ENCODE measurements around the gene ARHGEF4.

The ARHGEF4 gene

DNA sequence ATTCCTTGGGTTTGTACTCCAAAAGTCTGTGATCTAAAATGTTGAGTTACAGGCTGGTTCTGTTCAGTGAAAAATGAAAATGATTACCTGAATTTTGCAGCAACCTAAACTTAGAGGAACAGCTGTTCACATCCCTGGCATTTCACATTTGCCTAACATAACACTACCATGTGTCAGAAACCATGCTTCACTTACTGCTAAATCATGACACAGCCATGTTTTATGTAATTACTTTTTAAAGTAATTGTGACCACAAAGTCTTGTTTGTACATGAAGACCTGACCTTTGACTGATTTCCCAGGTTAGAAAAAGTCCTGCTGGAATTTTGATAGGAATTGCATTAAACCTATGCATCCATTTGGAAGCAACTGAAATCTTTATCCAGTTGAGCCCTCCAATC, 177.4 kb downstream of the ARHGEF4 start:
- FAIRE-seq (no peak), DNase-seq (ENCODE audit: low spot score) (no peak)

DNA sequence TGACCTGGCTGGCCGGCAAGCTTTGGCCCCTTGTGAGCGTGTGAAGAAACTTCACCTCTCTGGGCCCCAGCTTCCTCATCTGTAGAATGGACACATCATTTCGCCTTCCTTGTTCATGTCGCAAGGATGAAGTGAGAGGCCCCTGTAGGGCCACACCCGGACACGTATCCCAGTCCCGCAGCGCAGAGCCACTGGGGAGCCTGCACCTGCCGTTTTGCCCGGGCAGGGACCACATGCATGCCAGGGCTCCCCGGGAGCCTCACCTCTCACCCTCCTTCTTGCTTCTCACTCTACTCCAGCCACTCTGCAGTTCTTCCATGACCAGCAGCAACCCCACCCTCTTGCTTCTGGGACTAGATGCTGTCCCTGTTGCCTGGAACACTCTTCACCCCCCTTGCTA, 179.1 kb downstream of the ARHGEF4 start:
- DNase-seq (ENCODE audit: low spot score), result no peak
- FAIRE-seq, result no peak

DNA sequence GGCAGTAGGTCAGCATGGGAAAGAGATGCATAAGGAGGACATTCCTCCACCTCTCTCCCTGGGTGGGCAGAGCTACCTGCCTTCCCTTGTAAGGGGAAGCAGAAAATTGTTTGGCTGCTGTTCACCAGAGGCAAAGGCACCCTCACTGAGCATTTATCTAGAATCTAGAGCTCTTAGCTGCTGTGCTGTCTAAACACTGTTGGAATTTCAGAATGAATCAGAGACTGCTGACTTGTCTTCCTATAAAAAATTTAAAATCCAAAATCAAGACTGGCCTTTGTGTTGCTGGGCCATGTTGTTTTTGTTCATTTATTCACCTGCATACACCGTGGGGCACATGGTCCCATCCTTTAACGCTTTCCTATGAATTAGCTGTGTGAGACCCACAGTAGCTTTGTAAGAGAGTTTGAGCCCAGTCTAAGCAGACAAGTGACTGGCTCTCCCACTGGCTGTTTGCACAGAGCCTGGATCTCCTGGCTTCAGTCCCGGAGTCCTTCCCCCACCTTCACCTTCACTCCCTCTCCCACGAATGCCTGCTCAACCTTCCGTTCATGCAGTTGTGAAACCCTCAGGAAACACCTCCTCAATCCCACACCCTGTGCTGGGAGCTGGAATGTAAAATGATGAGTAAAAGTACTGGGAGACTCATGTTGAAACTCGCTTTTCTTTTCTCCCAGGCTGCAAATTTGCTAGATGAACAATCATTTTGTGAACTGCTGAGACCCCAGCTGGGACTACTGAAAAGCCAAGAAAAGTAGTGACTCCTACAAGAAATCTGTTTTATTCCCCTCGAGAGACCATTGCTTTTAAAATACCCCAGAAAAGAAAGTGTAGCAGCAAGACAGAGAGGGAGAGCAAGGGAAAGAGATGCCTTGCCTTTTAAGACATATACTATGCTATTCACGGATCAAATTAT, 180.4 kb downstream of the ARHGEF4 start:
- DNase-seq (ENCODE audit: low spot score) (no peak), FAIRE-seq (no peak)

DNA sequence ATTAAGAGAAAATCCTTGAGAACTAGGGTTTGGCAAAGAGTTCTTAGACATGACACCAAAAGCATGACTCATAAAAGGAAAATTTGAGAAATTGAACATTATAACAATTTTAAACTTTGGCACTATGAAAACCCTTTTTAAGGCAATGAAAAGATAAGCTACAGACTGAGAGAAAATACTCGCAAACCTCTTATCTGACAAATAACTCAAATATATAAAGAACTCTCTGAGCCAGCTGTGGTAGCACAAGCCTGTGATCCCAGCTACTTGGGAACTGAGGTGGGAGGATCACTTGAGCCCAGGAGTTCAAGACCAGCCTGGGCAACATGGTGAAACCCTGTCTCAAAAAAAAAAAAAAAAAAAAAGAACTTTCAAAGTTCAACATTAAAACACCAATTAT, 186.0 kb downstream of the ARHGEF4 start:
- no peak for DNase-seq (ENCODE audit: low spot score)
- no peak for FAIRE-seq

DNA sequence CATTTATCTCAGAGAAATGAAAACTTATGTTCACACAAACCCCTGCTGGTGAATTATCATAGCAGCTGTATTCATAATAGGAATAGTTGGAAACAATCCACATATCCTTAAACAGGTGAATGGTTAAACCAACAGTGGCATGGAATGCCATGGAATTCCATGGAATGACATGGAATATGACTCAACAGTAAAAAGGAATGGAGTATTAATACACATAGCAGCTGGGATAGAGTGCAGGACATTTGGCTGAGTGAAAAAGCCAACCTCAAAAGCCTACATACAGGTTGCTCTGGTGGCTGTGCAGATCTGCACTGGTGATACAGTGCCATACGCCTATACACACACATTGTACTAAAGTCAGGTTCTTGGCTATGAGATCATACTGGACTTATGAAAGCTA, 187.0 kb downstream of the ARHGEF4 start:
- no peak for FAIRE-seq
- DNase-seq (ENCODE audit: low spot score), result no peak

DNA sequence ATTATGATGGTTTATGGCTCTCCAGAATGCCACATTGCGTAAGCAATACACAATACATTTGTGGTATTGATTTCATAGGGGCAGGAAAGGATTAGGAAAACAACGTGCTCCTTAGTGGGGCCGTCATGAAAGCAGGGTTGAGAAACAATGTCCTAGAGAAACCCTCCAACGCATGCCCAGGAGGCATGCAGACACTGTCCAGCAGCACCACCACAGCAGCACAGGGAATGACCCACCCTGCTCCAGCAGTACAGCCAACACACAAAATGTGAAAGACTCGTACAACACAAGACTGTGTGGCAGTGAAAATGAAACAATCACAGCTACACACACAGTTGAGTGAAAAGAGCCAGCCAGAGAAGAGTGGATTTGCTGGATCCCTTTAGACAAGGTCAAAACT, 190.2 kb downstream of the ARHGEF4 start:
- no peak for FAIRE-seq

DNA sequence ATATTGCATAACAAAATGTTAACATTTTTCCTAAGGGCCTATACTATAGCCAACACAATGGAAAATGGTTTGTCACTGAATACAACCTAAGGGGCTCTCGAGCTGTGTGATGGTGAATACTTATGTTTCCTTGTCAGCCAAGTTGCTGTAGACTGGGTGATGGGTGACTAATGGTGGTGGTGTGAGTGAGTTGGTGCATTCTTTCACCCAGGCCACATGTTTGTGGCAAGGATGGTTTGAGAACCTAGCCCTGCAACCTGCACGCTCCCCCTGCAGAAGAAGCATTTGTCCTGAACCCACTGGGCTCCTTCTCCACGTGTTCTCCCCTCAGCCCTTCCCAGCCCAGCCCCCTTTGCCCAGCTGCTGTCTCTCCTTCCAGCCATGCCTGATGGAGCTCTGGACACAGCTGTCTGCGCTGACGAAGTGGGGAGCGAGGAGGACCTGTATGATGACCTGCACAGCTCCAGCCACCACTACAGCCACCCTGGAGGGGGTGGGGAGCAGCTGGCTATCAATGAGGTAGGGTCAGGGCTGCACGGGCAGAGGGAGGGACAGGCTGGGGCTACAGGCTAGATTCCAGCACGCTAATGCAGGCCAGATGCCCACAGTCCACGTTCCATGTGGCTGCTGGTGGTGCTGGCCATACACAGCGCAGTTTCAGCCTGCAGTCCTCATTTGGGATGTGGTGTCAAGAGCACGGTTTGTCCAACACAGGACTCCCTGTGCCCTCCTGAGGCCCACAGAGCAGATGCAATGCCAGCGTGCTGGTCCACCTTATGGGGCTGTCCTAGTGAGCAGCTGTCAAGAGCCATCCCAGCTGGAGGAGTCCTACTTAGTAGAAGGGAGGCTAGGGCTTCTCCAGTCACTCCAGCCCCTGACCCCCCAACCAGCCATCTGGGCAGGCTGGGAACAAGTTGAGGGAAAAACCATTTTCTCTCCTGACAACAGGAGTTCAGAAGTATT, 191.1 kb downstream of the ARHGEF4 start:
- DNase-seq (ENCODE audit: low spot score), result no peak
- no peak for FAIRE-seq

More for the DNA sequence above, 190.2 kb downstream of the ARHGEF4 start:
- DNase-seq (ENCODE audit: low spot score), result no peak

DNA sequence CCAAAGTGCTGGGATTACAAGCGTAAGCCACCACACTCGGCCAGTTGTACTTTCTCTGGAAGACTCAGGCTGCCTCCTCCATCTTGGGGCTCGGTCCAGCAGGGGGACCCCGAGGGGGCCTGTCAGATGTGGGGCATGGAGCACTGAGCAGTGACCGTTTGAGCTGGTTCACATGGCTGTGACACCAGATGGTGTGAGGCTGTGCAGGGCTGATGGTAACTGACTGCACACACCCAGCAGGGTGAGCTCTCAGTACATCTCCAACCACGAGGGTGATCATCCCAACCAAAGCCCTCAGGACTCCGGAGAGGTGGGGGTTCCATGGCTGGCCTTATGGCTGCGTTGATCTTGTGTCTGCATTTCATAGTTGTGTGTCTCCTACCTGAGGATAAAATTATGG, 193.1 kb downstream of the ARHGEF4 start:
- no peak for DNase-seq (ENCODE audit: low spot score)
- no peak for FAIRE-seq

DNA sequence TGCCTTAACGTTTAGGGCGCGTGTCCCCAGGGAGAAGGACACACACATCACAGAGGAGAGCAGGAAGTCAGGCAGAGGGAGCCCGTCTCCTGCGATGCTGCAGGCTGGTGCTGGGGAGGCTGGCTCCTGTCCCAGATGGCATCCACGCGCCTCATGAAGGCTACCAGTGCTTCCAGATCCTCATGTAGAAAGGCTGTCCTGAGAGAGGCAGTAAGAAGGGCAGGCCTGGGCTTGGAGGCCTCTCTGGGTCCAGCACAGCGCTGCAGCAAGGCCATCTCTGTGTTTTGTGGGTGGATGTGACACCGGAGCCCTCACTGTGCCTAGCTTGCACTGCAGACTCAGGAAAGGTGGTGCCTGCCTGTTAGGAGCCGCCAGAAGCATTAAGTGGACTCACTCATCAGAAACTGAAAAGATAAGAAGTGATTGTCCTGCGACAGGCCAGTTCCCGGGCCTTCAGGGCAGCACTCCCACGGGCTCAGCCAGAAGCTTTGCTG, 193.8 kb downstream of the ARHGEF4 start:
- FAIRE-seq (no peak), DNase-seq (ENCODE audit: low spot score) (no peak)

DNA sequence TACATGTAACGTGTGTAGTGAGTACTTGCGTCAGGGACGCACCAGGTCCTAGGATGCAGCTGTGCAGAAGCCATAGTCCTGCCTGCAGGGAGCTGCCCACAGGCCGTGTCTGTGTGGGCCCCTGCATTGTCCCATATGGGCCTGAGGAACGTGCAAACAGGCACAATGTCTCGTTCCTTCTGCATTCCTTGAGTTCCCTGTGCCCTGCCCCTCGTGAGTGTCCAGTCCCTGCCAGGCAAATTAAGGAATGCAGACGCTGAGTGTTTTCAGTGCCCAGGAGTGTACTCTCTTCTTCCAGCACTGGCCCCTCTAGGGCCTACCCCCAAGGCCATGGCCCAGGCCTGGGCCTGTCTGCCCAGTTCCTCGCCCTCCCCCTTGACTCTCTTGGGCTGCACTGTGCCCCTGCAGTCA, 194.7 kb downstream of the ARHGEF4 start:
- FAIRE-seq (no peak), DNase-seq (ENCODE audit: low spot score) (no peak)

DNA sequence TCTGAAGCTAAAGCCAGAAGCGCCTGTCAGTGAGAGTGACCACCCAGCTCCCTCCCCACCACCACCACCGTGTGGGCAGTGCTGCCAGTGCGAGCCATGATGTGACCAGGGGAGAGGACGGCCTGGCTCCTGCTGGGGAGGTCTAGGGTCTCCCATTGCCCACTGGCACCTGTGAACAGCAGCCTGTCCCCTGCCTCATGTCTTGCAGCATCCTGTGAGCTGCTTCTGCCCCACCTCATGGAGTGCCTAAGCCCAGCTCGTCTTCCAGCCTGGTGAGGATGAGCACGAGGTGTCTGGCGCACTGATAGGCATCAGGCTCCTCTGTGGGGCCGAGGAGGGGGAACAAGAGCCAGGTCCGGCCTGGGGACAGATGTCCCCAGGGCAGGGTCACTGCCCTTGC, 195.2 kb downstream of the ARHGEF4 start:
- DNase-seq (ENCODE audit: low spot score) (no peak), FAIRE-seq (no peak)

DNA sequence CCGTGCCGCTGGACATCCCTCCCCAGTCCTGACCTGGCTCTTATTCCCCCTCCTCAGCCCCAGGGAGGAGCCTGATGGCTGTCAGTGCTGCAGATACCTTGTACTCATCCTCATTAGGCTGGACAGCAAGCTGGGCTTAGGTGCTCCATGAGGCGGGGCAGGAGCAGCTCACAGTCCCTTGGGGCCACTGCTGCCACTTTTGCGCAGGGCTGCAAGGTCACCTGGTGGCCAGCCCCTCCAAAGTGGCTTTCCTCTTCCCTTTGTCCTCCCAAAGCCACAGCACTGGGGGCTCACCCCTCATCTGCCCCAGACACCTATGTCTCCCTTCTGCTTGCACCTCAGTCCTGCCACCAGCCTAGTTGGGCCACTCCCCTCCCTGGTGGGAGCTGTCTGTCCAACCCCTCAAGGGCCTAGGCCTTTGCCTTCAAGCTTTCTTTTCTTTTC, 195.7 kb downstream of the ARHGEF4 start:
- FAIRE-seq, result no peak
- no peak for DNase-seq (ENCODE audit: low spot score)

DNA sequence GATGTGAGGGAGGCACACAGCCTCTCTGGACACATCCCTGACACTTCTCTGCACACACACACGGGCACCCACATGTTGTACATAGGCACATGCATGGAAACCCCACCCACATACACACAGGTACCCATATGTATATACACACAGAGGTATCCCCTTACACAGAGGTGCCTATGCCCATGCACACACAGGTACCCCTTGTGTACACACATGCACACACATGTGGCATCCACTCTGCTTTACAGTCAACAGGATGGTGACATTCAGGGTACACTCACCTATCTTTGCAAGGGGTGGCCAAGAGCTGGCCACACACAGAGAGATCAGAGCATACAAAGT, 197.0 kb downstream of the ARHGEF4 start:
- FAIRE-seq (no peak), DNase-seq (ENCODE audit: low spot score) (no peak)

DNA sequence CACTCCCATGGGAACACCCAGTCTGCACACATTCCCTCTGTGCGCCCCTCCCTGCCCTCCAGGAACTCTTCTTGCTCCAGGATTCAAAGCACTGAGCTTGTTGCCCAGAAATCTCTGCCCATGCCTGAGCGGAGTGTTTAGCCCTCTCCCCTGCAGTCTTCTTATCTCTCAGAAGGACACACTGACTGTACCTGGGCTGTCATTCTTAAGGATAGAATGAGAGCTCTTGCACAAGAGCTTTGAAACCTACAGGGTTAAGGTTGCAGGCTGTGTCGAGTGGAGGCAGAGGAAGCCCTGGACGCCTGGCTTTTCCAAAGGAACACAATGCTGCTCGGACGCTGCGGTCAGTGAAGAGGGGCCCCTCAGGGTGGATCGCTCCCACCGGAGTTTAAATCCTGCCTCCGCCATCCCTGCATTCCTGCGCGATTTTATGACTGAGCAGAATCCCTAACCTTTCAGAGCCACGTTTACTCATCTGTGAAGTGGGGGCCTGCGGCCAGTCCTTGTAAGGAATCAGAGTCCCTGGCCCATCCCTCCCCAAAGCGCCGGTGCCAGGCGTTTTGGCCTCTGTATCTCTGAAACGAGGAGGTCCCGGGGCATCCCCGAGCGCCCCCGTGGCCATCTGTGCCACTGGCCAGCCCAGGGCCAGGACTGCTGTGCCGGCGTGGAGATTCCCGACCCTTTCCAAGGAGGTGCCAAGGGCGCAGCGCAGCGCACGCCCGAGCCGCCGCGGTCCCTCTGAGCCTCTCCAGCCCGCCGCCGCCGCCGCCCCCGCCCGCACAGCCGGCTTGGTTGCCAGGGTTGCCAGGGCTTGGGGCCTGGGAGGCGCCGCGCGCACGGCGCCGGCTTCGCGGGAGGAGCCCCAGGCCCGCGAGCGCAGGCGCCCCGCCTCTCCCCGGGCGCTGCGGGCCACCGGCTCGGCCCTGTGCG, 197.7 kb downstream of the ARHGEF4 start:
- FAIRE-seq (no peak), DNase-seq (ENCODE audit: low spot score) (no peak)

DNA sequence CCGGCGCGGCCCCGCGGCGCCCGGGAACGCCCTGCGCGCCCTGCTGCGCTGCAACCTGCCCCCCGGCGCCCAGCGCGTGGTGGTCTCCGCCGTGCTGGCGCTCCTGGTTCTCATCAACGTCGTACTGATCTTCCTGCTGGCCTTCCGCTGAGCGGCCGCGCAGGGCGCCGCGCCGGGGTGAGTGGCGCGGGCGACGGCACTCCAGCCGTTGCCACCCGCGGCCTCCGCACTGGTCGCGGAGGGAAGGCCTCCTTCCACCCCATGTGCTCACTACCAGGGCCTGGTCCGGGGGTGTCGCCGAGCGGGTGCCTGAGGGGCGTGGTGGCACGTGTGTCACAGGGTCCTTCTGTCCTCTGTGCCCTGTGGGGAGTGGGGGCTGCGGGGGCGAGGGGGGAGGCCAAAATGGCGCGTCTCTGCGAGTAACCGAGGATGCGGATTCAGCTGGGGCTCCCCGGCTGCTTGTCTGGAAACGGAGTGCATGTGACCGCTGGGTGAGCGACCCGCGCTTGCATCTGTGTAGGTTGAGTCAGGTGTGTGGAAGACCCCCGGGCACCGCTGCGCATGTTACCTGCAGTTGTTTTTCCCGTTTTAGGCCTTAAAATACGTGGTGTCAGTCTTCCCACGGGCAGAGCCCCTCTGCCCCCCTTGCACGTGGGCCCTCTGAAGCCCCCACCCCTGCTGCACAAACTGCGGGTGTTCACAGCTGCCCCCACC, 198.6 kb downstream of the ARHGEF4 start:
- DNase-seq (ENCODE audit: low spot score), result no peak
- FAIRE-seq, result no peak

DNA sequence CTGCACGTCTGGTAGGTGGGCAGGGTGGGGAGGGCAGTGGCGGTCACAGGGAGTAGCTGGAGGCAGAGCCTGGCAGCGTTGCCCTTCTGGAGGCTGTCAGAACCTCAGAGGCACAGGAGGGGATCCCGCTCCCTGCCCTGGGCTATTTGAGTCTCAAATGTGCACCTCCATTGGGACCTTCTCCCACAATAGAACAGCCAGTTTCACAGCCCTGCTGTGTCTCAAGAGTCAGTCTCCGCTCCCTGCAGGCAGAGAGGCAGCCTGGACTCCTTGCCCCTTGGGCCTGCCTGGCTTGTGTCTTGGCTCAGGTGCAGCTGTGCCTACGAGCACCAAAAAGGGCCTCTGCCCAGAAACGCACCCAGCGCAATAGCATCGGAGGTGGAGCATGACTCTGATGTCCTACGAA, 199.1 kb downstream of the ARHGEF4 start:
- DNase-seq (ENCODE audit: low spot score) (no peak), FAIRE-seq (no peak)

DNA sequence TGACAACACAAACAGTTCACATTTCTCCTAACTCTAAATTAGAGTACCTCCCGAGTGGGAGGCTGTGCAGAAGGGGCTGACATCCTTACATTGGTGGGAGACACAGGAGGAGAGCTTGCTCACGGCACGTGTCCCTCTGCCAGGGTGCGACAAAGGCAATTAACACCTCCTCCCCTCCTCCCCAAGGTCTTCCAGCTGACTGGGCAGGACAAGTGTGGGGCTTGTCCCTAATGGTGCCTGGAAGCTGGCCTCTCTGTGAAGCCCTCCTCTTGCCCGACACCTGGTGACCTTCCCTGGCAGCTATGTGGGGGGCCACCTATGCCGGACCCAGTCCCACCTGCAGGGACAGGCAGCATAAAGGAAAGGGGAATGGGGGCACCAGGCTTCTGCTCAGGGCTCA, 199.6 kb downstream of the ARHGEF4 start:
- FAIRE-seq (no peak), DNase-seq (ENCODE audit: low spot score) (no peak)

DNA sequence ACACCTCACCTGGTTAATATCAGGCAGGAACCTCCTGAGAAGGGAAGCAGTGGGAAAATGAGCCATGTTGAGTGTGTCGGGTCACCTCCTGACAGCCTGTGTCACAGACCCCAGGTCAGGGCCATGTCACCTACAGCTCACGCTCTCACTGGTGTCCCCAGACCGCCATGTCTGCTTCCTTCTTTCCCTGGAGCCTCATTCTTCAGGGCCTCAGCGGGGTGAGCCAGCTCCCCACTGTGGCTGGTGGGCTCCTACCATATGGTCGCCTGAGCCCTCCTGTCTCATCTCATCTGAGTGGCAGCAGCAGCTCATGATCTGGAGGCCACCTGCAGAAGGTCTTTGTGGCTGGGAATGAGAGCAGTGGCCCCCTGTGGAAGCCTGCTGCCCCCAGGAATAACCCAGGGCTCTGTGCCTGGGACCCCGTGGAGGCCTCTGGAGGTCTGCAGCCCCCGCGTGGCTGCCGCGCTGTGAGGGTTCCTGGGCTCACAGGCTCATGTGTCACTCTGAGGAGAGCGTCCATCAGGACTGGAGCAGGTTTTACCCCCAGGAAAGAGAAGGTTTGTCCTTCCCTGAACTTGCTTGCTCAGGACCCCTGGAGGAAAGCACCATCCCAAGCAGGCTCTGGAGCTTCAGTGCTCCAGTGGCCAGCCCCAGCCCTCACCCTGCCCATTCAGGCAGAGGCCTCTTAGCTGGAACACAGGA, 200.1 kb downstream of the ARHGEF4 start:
- DNase-seq (ENCODE audit: low spot score), result no peak
- FAIRE-seq, result no peak

DNA sequence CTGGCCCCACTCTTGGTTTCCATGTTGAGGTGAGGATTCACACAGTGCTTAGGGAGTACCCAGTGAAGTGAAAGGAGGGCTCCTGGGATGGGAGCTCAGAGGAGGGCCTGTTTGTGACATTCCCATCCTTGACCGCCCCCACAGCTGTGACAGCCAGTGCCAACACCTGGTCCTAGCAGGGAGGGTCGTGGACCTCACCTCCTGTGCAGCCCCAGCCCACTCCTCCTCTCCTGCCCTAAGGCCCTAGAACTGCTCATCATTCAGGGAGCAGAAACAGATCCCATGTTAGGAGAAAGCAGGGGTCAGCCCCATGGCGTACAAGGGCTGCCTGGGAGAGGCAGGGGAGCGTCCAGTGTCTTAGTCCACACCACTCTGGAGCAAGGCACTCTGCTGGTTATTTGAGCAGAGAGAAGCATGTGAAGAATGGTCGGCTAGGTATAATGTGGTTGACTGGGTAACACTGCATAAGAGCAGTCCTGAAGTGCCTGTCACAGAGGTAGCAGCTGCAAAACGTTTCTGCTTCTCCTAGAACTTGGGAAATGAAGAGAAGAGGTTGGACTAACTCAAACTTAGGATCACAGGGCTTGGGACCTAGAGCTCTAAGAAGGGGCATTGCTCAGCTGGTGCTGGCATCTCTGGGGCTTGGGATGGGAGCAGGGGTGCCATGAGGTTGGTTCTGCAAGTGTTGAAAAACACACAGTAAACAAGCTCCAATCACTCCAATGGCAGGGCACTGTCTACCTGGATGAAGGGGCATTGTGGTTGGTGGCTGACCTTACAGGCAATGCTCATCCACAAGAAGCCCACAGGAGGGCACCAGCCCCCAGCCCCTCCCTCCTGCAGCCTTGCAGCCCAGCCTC, 200.9 kb downstream of the ARHGEF4 start:
- no peak for FAIRE-seq
- no peak for DNase-seq (ENCODE audit: low spot score)

Measured in RCC 7860 (cell line).